HEK293T (cell line): ENCODE results near the gene GDF2.

Source experiments
- CTCF ChIA-PET: fragments of 350-600 bp; formaldehyde crosslinking; extraction: SDS; loops from one replicate; lab custom pipeline; 2021; ENCODE audit warnings: antibody characterized with exemption, inconsistent platforms; lab: Yijun Ruan, JAX
- POLR2A ChIA-PET: fragments of 350-600 bp; formaldehyde crosslinking; extraction: SDS; loops from one replicate; lab custom pipeline; 2020; ENCODE audit warnings: antibody characterized with exemption, inconsistent platforms; lab: Yijun Ruan, JAX
- DNase-seq: peaks from one replicate; pipeline ENCODE4 v3.0.0; 2012; ENCODE audit warnings: mixed read lengths; ENCODE audit errors: extremely low spot score
- ARNT ChIP-seq: fragments of 450-650 bp; IDR thresholded peaks from 2 replicates; pipeline ENCODE4 v1.6.1; 2017; ENCODE audit warnings: mild to moderate bottlenecking
- BHLHE40 ChIP-seq: fragments of 450-650 bp; IDR thresholded peaks from 2 replicates; pipeline ENCODE4 v1.6.1; 2016; ENCODE audit warnings: mild to moderate bottlenecking, moderate library complexity, borderline replicate concordance
- CTBP1 ChIP-seq: fragments of 450-650 bp; IDR thresholded peaks from 2 replicates; pipeline ENCODE4 v1.6.1; 2016; ENCODE audit warnings: borderline replicate concordance
- ELF4 ChIP-seq: fragments of 450-650 bp; IDR thresholded peaks from 2 replicates; pipeline ENCODE4 v1.6.1; 2017; ENCODE audit warnings: antibody characterized with exemption
- FOXA1 ChIP-seq: fragments of 450-650 bp; IDR thresholded peaks from 2 replicates; pipeline ENCODE4 v1.6.1; 2016; ENCODE audit warnings: mild to moderate bottlenecking
- FOXK2 ChIP-seq: fragments of 450-650 bp; IDR thresholded peaks from 2 replicates; pipeline ENCODE4 v1.6.1; 2016; ENCODE audit warnings: mild to moderate bottlenecking
- FOXM1 ChIP-seq: fragments of 450-650 bp; IDR thresholded peaks from 2 replicates; pipeline ENCODE4 v1.6.1; 2017; ENCODE audit warnings: mild to moderate bottlenecking, borderline replicate concordance
- HDGF ChIP-seq: fragments of 450-650 bp; IDR thresholded peaks from 2 replicates; pipeline ENCODE4 v1.6.1; 2017; ENCODE audit warnings: antibody characterized with exemption, borderline replicate concordance
- L3MBTL2 ChIP-seq: fragments of 450-650 bp; conservative IDR thresholded peaks from 2 replicates; pipeline ENCODE4 v1.6.1; 2016; ENCODE audit warnings: mild to moderate bottlenecking
- LEF1 ChIP-seq: fragments of 450-650 bp; IDR thresholded peaks from 2 replicates; pipeline ENCODE4 v1.6.1; 2017; ENCODE audit warnings: mild to moderate bottlenecking, borderline replicate concordance
- NFRKB ChIP-seq: fragments of 450-650 bp; IDR thresholded peaks from 2 replicates; pipeline ENCODE4 v1.6.1; 2016; ENCODE audit warnings: mild to moderate bottlenecking, moderate library complexity
- PKNOX1 ChIP-seq: fragments of 450-650 bp; IDR thresholded peaks from 2 replicates; pipeline ENCODE4 v1.6.1; 2016
- SP1 ChIP-seq: fragments of 450-650 bp; IDR thresholded peaks from 2 replicates; pipeline ENCODE4 v1.6.1; 2017
- SUZ12 ChIP-seq: fragments of 450-650 bp; IDR thresholded peaks from 2 replicates; pipeline ENCODE4 v1.6.1; 2016; ENCODE audit warnings: mild to moderate bottlenecking
- TARDBP ChIP-seq: fragments of 450-650 bp; IDR thresholded peaks from 2 replicates; pipeline ENCODE4 v1.6.1; 2016
- ZNF384 ChIP-seq: fragments of 450-650 bp; IDR thresholded peaks from 2 replicates; pipeline ENCODE4 v1.6.1; 2016

The GDF2 gene

GRCh38 chr10:47353351-47353750 is 31.1 kb downstream of the GDF2 start:
- no peak for DNase-seq
- ChIA-PET CTCF (interaction anchor here (0.7 kb wide), 1 partner anchor 8 kb away, joined by 3 read pairs; no protein-coding TSS in a partner anchor), POLR2A (no interaction called here)
- TF ChIP-seq FOXM1 (no peak), ELF4 (no peak), PKNOX1 (no peak), SP1 (no peak)

GRCh38 chr10:47354165-47354564 is 31.9 kb downstream of the GDF2 start:
- POLR2A ChIA-PET: no interaction called here
- no peak for TF ChIP-seq TARDBP
- TF ChIP-seq CTBP1: no peak
- TF ChIP-seq FOXK2: no peak
- TF ChIP-seq HDGF: no peak
- TF ChIP-seq L3MBTL2: no peak
- no peak for TF ChIP-seq NFRKB
- TF ChIP-seq ZNF384: no peak
- no peak for TF ChIP-seq ELF4
- TF ChIP-seq LEF1: no peak
- TF ChIP-seq SP1: no peak
- no peak for TF ChIP-seq PKNOX1
- DNase-seq: no peak
- CTCF ChIA-PET: no interaction called here

- ChIA-PET CTCF (no interaction called here), POLR2A (no interaction called here)
- no peak for DNase-seq
- TF ChIP-seq PKNOX1 (no peak), ELF4 (no peak), FOXK2 (no peak)
Measured at GRCh38 chr10:47354900-47355299, 32.6 kb downstream of the GDF2 start.

- no peak for TF ChIP-seq ZNF384
- no peak for TF ChIP-seq FOXK2
- TF ChIP-seq SP1: no peak
- no peak for TF ChIP-seq PKNOX1
- TF ChIP-seq NFRKB: no peak
- DNase-seq: no peak
- ChIA-PET CTCF (no interaction called here), POLR2A (no interaction called here)
Measured at GRCh38 chr10:47356708-47357107, 34.5 kb downstream of the GDF2 start.

GRCh38 chr10:47357131-47357582 is 34.9 kb downstream of the GDF2 start:
- POLR2A ChIA-PET: no interaction called here
- no peak for DNase-seq
- TF ChIP-seq L3MBTL2: no peak
- no peak for TF ChIP-seq CTBP1
- TF ChIP-seq BHLHE40: no peak
- no peak for TF ChIP-seq SP1
- TF ChIP-seq ELF4: no peak
- CTCF ChIA-PET: no interaction called here

GRCh38 chr10:47357911-47358310 is 35.7 kb downstream of the GDF2 start:
- POLR2A ChIA-PET: interaction anchor here (1.5 kb wide), 1 partner anchor 26 kb away, joined by 4 read pairs; the partner anchor contains the start of gene ZNF488
- TF ChIP-seq NFRKB: no peak
- no peak for TF ChIP-seq L3MBTL2
- no peak for TF ChIP-seq CTBP1
- TF ChIP-seq HDGF: no peak
- TF ChIP-seq LEF1: no peak
- TF ChIP-seq FOXM1: no peak
- no peak for TF ChIP-seq TARDBP
- no peak for TF ChIP-seq FOXA1
- TF ChIP-seq BHLHE40: no peak
- no peak for TF ChIP-seq SUZ12
- TF ChIP-seq PKNOX1: no peak
- no peak for TF ChIP-seq ELF4
- TF ChIP-seq ZNF384: no peak
- TF ChIP-seq FOXK2: no peak
- TF ChIP-seq ARNT: no peak
- TF ChIP-seq SP1: no peak
- CTCF ChIA-PET: no interaction called here
- no peak for DNase-seq
